HG03108 (cell line): ENCODE data around the gene C5orf15.
"Not testable (repeated sequence)": the region's sequence is repeated elsewhere in the genome, so short reads cannot be mapped to it uniquely, and the experiment has no call there.

Experiments
- ATAC-seq: cut with Tn5 transposase; IDR thresholded peaks from one replicate; pipeline ENCODE4 v1.9.1; 2021; ENCODE audit warnings: moderate library complexity; ENCODE audit not compliant: unreplicated experiment

The C5orf15 gene

DNA sequence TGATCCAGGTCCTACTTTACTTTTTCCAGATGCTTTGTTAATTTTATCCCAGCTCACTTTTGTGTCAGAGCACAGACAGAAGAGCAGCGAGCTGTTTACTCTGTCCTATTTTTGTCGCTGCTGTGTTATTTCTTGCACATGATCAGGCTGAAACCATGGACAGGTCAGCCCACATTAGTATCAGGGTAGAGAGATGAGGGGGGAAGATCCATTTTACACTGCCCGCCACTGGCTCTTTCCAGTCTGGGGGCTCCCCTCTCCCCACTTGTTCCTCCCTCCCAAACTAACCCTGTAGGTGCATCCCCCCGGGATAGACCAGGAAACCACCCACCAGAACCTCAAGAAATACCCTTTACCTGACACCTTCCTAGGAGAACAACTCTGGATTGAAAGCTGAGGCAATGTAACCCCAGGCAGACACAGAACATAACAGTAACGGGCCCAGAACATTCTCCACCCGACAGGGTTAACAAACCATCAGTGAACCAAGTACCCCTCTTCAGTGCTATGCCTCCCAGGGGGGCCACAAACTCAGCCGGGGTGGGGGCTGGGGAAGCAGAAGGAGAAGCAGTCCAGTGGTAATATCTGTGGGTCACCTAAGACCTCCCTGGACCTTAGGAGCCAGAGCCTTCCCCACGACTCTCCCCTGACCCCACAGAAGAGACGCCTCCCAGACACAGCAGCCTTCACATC lies 26.0 kb upstream of the C5orf15 start:
- ATAC-seq, result no peak

- no peak for ATAC-seq
Measured at GRCh38 chr5:133993185-133993936, 24.9 kb upstream of the C5orf15 start.

- no peak for ATAC-seq
Measured at GRCh38 chr5:133992429-133993155, 24.2 kb upstream of the C5orf15 start.

DNA sequence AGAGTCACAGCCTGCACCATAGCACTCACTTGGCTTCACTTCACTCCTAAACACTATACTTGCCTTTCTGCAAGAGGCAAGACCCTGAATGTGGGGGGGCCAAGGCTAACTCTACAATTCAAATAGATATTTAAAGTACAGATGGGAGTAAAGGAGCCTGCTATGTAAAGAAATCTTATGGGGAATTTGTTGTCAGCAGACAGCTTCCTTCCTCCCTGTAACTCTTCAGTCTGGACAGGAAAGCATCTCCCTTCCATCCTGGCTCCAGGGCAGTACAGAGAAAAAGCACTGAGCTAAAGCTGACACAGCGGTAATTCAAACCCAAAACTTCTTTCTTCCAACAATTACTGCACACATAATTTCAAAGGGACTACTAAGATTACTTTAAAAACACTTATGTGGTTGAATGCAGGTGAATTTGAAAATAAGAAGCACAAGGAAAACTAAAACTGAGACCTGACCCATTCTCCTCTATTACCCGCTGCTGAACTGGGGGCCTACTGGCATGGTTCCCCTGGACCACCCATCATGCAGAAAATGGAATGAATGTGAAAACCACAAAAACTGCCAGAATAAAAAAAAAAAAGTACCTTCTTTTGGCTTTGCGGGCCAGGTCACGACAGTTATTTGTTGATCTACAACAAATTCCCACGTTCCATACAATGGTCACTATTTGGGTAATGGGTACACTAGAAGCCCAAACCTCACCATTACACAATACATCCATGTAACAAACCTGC lies 22.9 kb upstream of the C5orf15 start:
- ATAC-seq, result no peak

DNA sequence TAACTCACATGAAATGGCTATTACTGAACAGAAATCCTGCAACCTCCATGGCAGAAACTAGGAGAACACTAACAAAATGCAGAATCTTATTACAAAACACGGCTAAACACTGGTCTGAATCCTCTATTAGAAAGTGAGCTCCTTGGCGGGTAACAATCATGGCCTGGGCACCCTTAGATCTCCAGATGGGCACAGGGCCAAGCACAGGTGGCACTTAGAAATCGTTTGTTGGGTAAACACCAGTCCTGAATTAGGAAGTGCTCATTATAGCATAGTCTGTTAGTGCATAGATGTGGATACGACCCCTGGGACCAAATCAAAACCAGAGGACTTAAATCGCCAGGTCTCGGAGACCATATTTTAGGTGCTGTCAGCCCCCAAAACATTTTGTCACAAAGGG lies 22.0 kb upstream of the C5orf15 start:
- ATAC-seq, result no peak

DNA sequence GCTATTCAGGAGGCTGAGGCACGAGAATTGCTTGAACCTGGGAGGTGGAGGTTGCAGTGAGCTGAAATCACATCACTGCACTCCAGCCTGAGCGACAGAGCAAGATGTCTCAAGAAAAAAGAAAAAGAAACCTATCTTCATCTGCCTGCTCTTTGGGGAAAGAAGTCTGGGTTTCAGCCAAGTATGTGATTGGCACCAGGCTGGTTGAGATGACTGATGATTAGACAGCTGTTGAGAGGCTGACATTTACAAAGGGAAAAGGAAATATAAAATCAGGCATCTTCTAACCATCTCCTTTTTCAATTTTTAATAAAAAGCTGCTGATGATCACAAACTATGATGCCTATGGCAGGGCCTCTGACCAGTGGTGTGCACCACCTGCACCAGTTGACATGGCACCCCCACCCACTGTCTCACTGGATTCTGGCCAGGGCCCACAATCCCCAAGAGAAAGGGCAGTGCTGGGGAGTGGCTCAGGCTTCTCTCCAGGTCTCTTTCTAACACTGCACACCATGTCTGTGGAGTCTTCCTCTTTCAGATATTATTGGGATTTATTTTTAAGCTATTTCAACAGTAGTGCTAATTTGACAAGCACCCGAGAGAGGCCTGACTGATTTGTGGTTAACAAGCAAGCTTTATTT lies 17.2 kb upstream of the C5orf15 start:
- no peak for ATAC-seq

GRCh38 chr5:133983674-133984073 lies 15.2 kb upstream of the C5orf15 start:
- ATAC-seq, result no peak

DNA sequence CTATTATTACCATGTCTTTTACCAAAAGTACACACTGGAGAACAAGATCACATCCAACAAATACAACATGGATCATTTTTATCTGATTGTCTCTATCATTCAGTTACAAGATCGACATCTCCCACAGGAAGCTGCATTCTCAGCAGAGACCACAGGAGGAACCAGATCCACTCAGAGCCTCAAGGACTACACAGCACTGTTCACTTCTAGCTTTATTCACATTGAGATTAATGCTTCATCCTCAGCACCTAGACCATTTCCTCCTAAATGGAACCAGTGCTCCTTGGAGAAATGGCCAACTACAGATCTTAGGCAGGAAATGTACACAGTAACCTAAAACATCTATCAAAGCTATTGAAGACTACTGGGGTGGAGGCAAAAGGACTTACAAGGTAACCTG lies 13.3 kb upstream of the C5orf15 start:
- ATAC-seq, result no peak

GRCh38 chr5:133980652-133981051 lies 12.2 kb upstream of the C5orf15 start:
- ATAC-seq, result no peak

DNA sequence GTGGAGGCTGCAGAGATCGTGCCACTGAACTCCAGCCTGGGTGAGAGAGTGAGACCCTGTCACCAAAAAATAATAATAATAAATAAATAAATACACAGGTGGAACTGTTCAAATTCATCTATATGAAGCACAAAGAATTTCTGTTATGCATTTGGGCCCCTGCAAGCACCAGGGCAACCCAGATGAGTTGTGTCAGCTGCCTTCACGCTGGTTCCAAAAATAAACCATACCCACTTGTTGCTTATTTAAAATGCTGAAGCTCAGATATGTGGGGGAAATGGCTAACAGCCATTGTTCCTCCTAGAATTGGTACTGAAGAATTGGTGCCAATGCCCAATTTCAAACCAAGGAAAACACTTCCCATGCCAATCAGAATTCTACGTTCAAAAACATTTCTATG lies 10.5 kb upstream of the C5orf15 start:
- ATAC-seq, result no peak

DNA sequence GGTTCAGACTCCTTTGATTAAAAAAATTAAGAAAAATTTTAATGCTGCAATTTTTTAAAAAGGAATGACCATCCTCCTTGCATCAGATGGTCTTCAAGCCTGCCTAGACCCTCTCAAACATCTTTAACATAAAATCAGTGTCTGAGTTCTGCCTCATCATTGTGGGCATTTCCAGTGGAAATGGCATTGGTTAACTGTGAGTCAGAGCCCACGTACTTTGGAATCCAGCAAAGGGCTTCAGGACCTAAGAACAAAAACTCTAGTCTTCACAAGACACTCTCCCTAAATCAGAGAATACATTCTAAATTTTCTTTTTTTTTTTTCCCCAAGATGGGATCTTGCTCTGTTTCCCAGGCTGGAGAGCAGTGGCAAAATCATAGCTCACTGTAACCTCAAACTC lies 9.4 kb upstream of the C5orf15 start:
- no peak for ATAC-seq

- peak; percentile 73 for ATAC-seq
Measured at GRCh38 chr5:133977161-133977787, 8.8 kb upstream of the C5orf15 start.

GRCh38 chr5:133975546-133975945 lies 7.1 kb upstream of the C5orf15 start:
- ATAC-seq, result not testable (repeated sequence)

DNA sequence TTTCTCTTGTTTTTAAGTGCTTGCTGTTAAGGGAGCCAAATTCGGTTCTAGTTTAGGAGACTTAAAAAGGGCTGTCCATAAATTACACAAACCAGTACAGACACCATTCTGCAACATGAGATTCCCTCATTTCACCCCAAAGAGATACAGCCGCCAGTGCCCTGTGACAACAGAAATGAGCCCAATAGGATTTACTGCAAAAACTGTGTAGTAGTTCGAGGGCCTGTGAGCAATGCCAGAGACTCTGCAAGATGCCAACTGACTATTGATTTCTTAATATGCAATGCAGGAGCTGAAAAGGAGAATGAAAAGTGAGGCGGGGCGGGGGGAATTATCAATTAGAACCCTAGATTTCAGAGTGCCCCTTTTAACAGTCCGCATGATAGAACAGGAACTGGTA lies 5.7 kb upstream of the C5orf15 start:
- ATAC-seq, result no peak

- no peak for ATAC-seq
Measured at GRCh38 chr5:133970325-133970909, 2.0 kb upstream of the C5orf15 start.

DNA sequence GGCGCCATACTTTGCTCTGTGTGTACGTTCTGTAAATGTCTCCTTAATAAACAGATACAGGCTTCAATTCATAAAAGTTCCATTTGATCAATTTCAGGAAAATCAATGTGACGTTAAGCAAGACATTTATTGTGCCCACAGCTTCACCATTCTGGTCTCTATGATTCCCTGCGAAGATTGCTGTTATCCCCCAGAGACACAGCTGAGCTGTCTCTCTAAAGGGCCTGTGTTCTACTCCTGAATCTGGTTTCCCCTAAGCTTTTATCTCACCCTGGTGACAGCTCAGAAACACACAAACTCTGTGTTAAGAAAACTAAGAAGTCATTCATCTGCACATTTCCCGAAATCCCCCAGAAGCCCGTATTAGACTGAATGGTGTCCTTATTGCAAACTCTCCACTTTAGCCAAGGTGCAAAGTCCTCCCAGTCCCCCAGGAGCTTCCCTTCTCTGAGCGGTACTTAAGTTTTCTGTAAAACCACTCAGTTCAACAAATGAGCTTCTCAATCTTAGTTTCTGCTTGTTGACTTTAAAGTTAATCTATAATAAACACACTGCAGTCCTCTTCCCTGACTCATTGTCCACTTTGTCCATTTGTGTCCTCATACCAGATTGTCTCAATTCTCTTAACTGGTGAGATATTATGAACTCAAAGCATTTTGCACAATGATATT lies 1.4 kb upstream of the C5orf15 start:
- no peak for ATAC-seq

GRCh38 chr5:133967698-133968203 lies 674 bp downstream of the C5orf15 start:
- ATAC-seq, result no peak

DNA sequence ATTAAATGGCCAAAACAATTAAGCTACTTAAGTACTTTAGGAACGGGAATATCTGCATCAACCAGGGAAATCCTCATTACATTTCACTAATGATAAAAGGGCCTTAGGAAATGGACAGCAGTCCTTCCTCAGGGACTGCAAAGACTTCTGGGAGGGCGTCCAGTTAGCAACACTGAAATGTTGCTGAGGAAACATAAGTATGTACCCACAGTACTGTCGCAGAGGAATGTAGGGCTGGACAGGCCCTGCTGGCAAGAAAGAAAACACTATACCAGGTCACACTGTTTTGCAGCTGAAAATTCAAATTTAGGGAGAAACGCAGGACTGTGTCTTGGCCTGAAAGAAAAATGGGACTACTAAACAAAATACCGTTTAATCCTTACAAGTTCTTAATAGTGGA lies 1.3 kb downstream of the C5orf15 start:
- ATAC-seq, result no peak

DNA sequence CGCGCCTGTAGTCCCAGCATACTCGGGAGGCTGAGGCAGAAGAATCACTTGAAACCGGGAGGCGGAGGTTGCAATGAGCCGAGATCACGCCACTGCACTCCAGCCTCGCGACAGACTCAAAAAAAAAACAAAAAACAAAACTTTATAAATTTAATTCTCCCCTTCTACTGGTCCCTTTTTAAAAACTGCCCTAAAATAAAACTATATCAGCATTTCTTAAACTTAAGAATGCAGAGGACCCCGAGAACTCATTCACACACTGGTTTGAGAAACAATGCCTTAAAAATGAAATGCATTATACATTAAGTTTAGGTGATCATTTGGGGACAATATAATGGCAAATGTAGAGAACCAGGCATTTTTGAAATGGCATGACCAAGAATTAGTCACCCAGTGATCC lies 2.3 kb downstream of the C5orf15 start:
- ATAC-seq, result no peak
